Measurements from ENCODE around the gene TACR1. TPM values are rescaled to one million over a fixed set of nuclear protein-coding genes. Genes with fewer than 3 reads are reported as not detected.

TACR1 gene
- total and polyA plus RNA-seq, 2 of the 13 experiments (the other 11 are each of a cell fraction or from before 2014, with no cell fraction given): not detected

DNA sequence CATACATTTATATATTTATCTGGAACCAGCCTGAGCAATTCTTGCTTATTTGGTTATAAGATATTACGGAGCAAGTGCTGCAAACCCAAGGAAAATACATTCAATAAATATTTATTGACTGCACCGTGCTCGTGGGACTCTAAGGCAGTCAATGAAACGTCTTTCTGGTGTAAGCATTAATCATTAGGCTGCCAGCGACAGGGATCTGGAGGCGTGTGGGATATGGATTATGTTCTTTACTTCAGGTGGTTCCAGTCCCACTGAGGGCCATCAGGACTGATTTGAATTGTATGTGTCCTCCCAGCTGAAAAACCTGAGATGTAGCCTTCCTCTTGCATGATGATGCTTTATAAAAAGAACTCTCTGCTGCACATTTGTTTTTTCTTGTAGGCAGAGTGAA is 75.4 kb downstream of the TACR1 start:
- WGBS (ENCODE audit: low lambda C conversion rate): 85% methylated on average over 6 of the region's 6 CpGs
- FAIRE-seq: no peak
- H3K9ac ChIP-seq (ENCODE audit: insufficient read depth, low read depth, low read length): no peak overlapping the region
- intact Hi-C loops (cut with micrococcal nuclease; ENCODE audit: unreplicated experiment) (no loop called here), in situ Hi-C loops (cut with HindIII; ENCODE audit: extremely low pct_ligation_motif_present, low pct_unique_long_range_greater_than_20kb) (no loop called here)
- H3K4me1 ChIP-seq (ENCODE audit: insufficient read depth, low read length): no peaks in the 10 kb centered on the region
- H3K4me2 ChIP-seq (ENCODE audit: low read depth, low read length): no peak overlapping the region
- H3K27ac ChIP-seq (ENCODE audit: extremely low read length, insufficient read depth, low read length): no peak overlapping the region
- no peak overlapping the region for H2AFZ ChIP-seq (ENCODE audit: low read length)
- ChIA-PET CTCF (ENCODE audit: low intra/inter-chr PET ratio, low total read pairs) (no interaction called here), POLR2A (no interaction called here)
- no peak for DNase-seq (ENCODE audit: low spot score)
- H3K27me3 ChIP-seq (ENCODE audit: control insufficient read depth in 1 of 2, insufficient read depth in 2 of 2, low read length in 2 of 2): no peaks in the 10 kb centered on the region
- no peak overlapping the region for H3K4me3 ChIP-seq (replicated peaks in 1 of 3; ENCODE audit: insufficient read depth in 1 of 3, low read depth in 2 of 3, low read length in 3 of 3)
- no peaks in the 10 kb centered on the region; a peak in 1 of 5 replicates for H3K36me3 ChIP-seq (replicated peaks in 1 of 2; ENCODE audit: control insufficient read depth in 1 of 2, insufficient read depth in 2 of 2, low read length in 2 of 2)
- no TSS peak for BruUV-seq (replicated peaks)
- no peak for ATAC-seq
- no peaks in the 10 kb centered on the region for H3K9me3 ChIP-seq (ENCODE audit: low read length)
- no peaks in the 10 kb centered on the region for H3K79me2 ChIP-seq (ENCODE audit: insufficient read depth, low read length)
- H4K20me1 ChIP-seq (ENCODE audit: insufficient read depth, low read length): no peaks in the 10 kb centered on the region
- TF ChIP-seq ZC3H4 (CRISPR knock-in tag; IDR thresholded peaks at IDR 0.05; ENCODE audit: borderline replicate concordance) (no peak), ZFP41 (CRISPR knock-in tag; IDR thresholded peaks at IDR 0.05; ENCODE audit: borderline replicate concordance) (no peak), ZSCAN22 (CRISPR knock-in tag; IDR thresholded peaks at IDR 0.05) (no peak), PHF5A (CRISPR knock-in tag; IDR thresholded peaks at IDR 0.05; ENCODE audit: low read depth, unreplicated experiment) (no peak), ZNF160 (CRISPR knock-in tag; IDR thresholded peaks at IDR 0.05) (no peak), TAF1 (CRISPR knock-in tag; IDR thresholded peaks at IDR 0.05) (no peak), MEIS2 (CRISPR knock-in tag; IDR thresholded peaks at IDR 0.05) (no peak), ZFP36 (IDR thresholded peaks at IDR 0.05; ENCODE audit: borderline replicate concordance, low read depth, low read length, partially characterized antibody) (no peak)
- TF ChIP-seq, protein P1, sequence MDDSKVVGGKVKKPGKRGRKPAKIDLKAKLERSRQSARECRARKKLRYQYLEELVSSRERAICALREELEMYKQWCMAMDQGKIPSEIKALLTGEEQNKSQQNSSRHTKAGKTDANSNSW (CRISPR knock-in tag; IDR thresholded peaks at IDR 0.05; ENCODE audit: borderline replicate concordance): no peak
- TF ChIP-seq, protein P2, sequence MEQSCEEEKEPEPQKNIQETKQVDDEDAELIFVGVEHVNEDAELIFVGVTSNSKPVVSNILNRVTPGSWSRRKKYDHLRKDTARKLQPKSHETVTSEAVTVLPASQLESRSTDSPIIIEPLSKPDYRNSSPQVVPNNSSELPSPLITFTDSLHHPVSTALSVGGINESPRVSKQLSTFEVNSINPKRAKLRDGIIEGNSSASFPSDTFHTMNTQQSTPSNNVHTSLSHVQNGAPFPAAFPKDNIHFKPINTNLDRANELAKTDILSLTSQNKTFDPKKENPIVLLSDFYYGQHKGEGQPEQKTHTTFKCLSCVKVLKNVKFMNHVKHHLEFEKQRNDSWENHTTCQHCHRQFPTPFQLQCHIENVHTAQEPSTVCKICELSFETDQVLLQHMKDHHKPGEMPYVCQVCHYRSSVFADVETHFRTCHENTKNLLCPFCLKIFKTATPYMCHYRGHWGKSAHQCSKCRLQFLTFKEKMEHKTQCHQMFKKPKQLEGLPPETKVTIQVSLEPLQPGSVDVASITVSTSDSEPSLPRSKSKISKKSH (CRISPR knock-in tag; IDR thresholded peaks at IDR 0.05; ENCODE audit: borderline replicate concordance): no peak
- TF ChIP-seq, protein P3, sequence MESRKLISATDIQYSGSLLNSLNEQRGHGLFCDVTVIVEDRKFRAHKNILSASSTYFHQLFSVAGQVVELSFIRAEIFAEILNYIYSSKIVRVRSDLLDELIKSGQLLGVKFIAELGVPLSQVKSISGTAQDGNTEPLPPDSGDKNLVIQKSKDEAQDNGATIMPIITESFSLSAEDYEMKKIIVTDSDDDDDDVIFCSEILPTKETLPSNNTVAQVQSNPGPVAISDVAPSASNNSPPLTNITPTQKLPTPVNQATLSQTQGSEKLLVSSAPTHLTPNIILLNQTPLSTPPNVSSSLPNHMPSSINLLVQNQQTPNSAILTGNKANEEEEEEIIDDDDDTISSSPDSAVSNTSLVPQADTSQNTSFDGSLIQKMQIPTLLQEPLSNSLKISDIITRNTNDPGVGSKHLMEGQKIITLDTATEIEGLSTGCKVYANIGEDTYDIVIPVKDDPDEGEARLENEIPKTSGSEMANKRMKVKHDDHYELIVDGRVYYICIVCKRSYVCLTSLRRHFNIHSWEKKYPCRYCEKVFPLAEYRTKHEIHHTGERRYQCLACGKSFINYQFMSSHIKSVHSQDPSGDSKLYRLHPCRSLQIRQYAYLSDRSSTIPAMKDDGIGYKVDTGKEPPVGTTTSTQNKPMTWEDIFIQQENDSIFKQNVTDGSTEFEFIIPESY (CRISPR knock-in tag; IDR thresholded peaks at IDR 0.05): no peak
- TF ChIP-seq, protein P4, sequence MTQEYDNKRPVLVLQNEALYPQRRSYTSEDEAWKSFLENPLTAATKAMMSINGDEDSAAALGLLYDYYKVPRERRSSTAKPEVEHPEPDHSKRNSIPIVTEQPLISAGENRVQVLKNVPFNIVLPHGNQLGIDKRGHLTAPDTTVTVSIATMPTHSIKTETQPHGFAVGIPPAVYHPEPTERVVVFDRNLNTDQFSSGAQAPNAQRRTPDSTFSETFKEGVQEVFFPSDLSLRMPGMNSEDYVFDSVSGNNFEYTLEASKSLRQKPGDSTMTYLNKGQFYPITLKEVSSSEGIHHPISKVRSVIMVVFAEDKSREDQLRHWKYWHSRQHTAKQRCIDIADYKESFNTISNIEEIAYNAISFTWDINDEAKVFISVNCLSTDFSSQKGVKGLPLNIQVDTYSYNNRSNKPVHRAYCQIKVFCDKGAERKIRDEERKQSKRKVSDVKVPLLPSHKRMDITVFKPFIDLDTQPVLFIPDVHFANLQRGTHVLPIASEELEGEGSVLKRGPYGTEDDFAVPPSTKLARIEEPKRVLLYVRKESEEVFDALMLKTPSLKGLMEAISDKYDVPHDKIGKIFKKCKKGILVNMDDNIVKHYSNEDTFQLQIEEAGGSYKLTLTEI (CRISPR knock-in tag; conservative IDR thresholded peaks at IDR 0.05): no peak
